IPS-NIHi7 (cell line): ENCODE results near the gene SLC22A5.
"Not testable (repeated sequence)": the region's sequence is repeated elsewhere in the genome, so short reads cannot be mapped to it uniquely, and the experiment has no call there.

Source experiments
- DNase-seq: peaks from one replicate; pipeline ENCODE4 v3.0.0; 2012; ENCODE audit warnings: mixed read lengths; ENCODE audit errors: extremely low spot score

The SLC22A5 gene

GRCh38 chr5:132413567-132413966, 44.1 kb downstream of the SLC22A5 start:
- no peak for DNase-seq

GRCh38 chr5:132414634-132415378, 45.3 kb downstream of the SLC22A5 start:
- no peak for DNase-seq

GRCh38 chr5:132415516-132415915, 46.0 kb downstream of the SLC22A5 start:
- not testable (repeated sequence) for DNase-seq

- DNase-seq = no peak
Measured at GRCh38 chr5:132416306-132417009, 46.9 kb downstream of the SLC22A5 start.

- DNase-seq = no peak
Measured at GRCh38 chr5:132417010-132417439, 47.5 kb downstream of the SLC22A5 start.

GRCh38 chr5:132417461-132417860, 48.0 kb downstream of the SLC22A5 start:
- no peak for DNase-seq

GRCh38 chr5:132417889-132418485, 48.5 kb downstream of the SLC22A5 start:
- DNase-seq = no peak

GRCh38 chr5:132418881-132419280, 49.4 kb downstream of the SLC22A5 start:
- no peak for DNase-seq

GRCh38 chr5:132419502-132420468, 50.3 kb downstream of the SLC22A5 start:
- peak; percentile 90 for DNase-seq

GRCh38 chr5:132420706-132421272, 51.3 kb downstream of the SLC22A5 start:
- DNase-seq = no peak

- no peak for DNase-seq
Measured at GRCh38 chr5:132421462-132421861, 52.0 kb downstream of the SLC22A5 start.

GRCh38 chr5:132422720-132423437, 53.4 kb downstream of the SLC22A5 start:
- no peak for DNase-seq

- DNase-seq = no peak
Measured at GRCh38 chr5:132423438-132423898, 54.0 kb downstream of the SLC22A5 start.

- DNase-seq = no peak
Measured at GRCh38 chr5:132424167-132424880, 54.8 kb downstream of the SLC22A5 start.

- peak; percentile 22 for DNase-seq
Measured at GRCh38 chr5:132425009-132425937, 55.8 kb downstream of the SLC22A5 start.

GRCh38 chr5:132425975-132426524, 56.5 kb downstream of the SLC22A5 start:
- no peak for DNase-seq

- DNase-seq = peak; percentile 82
Measured at GRCh38 chr5:132426525-132427138, 57.1 kb downstream of the SLC22A5 start.
